ENCODE measurements around the gene CDK5RAP2. TPM values are rescaled to one million over a fixed set of nuclear protein-coding genes. Genes with fewer than 3 reads are reported as not detected.
"Not testable (repeated sequence)": the region's sequence is repeated elsewhere in the genome, so short reads cannot be mapped to it uniquely, and the experiment has no call there.

The CDK5RAP2 gene
- 10 to 100 TPM; 41.6 to 77.2 (median 43.2) TPM for total RNA-seq

DNA sequence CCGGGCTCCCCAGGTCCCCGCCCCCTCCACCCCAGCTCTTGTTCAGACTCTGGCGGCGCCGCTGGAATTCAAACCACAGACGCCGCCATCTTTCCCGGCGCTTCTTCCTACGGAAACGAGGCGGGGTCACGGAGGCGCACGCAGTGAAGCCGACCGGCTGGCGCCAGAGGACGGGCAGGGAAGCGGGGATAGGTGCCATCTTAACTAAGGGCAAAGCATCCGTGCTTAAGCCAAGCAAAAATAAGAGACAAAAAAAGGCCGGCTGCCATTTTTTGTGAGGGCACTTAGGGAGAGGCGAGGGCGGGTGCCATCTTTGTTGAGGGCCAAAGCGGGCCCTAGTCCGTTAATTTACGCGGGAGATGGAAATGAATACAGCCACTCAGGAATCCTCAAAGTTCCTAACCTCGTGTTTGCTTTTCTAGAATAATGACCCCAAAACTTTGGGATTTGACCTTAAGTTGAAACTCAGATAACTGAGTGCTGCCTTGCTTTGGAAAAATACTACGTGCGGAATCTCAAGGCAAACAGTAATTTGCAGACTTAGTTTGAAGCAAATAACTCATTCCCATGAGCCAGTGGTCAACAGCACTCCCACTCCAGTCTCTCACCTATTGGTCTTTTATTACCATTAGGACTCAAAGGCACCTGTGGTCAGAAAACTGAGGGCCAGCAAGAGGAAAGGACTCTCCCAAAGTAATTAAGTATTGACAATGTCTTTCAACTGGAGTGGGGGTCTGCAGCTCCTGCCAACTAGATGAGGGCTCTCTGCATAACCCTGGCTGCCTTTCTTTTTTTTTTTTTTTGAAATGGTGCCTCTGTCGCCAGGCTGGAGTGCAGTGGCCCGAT is at the start of gene CDK5RAP2:
Gene CDK5RAP2, minus strand, starts transcription at position 117 of the 846 bp plus-strand sequence. CDS start 189 bp downstream, outside the sequence.
- peaks cover 0 to 6% of the 10 kb centered on the region in 2 donors for H3K36me3 ChIP-seq
- H3K27me3 ChIP-seq, result no peaks in the 10 kb centered on the region
- peak within 1 kb of the TSS; percentile 54 to 90 for H3K4me3 ChIP-seq
- H3K9me3 ChIP-seq, result no peaks in the 10 kb centered on the region
- peaks cover 6 to 24% (median 10%) of the 10 kb centered on the region in 3 donors for H3K4me1 ChIP-seq
- 20 to 21% methylated on average over 11 to 18 of the region's 33 CpGs for WGBS, 2 donors (ENCODE audit: low coverage in 1 of 2)
- TF ChIP-seq POLR2AphosphoS5 (IDR thresholded peaks at IDR 0.05) (peak; percentile 86), EP300 (IDR thresholded peaks at IDR 0.05) (no peak), POLR2A (IDR thresholded peaks at IDR 0.05) (peak in 1 of 2 donors; percentile 24)
- TF ChIP-seq, protein P1, sequence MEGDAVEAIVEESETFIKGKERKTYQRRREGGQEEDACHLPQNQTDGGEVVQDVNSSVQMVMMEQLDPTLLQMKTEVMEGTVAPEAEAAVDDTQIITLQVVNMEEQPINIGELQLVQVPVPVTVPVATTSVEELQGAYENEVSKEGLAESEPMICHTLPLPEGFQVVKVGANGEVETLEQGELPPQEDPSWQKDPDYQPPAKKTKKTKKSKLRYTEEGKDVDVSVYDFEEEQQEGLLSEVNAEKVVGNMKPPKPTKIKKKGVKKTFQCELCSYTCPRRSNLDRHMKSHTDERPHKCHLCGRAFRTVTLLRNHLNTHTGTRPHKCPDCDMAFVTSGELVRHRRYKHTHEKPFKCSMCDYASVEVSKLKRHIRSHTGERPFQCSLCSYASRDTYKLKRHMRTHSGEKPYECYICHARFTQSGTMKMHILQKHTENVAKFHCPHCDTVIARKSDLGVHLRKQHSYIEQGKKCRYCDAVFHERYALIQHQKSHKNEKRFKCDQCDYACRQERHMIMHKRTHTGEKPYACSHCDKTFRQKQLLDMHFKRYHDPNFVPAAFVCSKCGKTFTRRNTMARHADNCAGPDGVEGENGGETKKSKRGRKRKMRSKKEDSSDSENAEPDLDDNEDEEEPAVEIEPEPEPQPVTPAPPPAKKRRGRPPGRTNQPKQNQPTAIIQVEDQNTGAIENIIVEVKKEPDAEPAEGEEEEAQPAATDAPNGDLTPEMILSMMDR (IDR thresholded peaks at IDR 0.05), result peak in 1 of 4 experiments; percentile 10
- H3K27ac ChIP-seq, result peak within 1 kb of the TSS; percentile 12 to 84 (median 82)
- ATAC-seq, result peak; percentile 99

DNA sequence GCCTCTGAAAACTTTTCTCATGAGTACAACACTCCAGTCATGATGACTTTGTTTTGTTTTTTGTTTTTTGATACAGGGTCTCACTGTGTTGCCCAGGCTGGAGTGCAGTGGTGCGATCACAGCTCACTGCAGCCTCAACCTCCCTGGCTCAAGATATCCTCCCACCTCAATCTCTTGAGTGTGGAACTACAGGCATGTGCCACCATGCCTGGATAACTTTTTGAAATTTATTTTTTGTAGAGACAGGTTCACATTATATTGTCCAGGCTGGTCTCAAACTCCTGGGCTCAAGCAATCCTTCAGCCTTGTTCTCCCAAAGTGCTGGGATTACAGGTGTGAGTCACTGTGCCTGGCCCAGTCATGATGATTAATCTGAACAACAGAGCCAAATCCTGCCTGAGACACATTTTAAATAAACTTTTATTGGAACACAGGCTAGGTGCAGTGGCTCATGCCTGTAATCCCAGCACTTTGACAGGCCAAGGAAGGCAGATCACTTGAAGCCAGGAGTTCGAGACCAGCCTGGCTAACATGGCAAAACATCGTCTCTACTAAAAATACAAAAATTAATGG is 49.0 kb upstream of the CDK5RAP2 start:
- peaks cover 0 to 25% (median 0%) of the 10 kb centered on the region in 3 donors for H3K4me1 ChIP-seq
- H3K27ac ChIP-seq, result peak overlapping the region in 3 of 4 donors; percentile 21 to 23 (median 22)
- peak; percentile 22 for TF ChIP-seq POLR2AphosphoS5 (IDR thresholded peaks at IDR 0.05)
- H3K9me3 ChIP-seq, H3K36me3 ChIP-seq, H3K4me3 ChIP-seq, H3K27me3 ChIP-seq, ATAC-seq: not testable (repeated sequence)
- 76% methylated on average over 3 of the region's 3 CpGs for WGBS, 2 donors (ENCODE audit: low coverage in 1 of 2)

DNA sequence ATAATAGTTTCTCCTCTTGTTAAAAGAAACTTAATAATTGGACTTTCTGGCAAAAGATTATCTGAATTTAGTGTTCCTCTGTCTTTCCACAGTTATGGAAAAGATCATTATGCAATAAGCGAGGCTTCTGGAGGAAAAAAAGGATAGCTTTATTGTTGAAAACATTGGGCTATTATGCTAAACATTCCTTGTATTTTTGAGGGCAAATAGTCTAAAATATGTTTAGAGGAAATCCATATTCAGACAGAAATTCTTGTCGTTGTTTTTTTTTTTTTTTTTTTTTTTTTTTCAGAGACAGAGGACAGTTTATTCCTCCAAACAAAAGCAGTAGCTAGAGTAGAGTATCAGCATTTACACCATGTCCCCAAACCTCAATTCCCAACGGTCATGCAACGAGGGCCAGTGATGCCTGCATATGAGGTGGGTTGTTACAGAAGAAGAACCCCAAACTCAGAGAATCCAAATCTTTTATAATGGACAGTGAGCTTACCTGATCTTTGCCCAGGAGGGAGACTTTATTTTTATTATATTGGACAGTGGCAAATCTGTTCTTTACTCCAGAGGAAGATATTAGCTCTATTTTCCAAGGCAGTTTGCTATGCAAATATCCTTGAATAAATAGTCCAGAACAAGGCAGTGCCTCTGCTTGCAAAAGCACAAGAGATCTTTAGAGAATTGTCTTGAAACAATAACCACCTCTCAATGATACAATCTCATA is 48.4 kb upstream of the CDK5RAP2 start:
- no peak for ATAC-seq
- no peak for TF ChIP-seq EP300 (IDR thresholded peaks at IDR 0.05)
- TF ChIP-seq, protein P1 (IDR thresholded peaks at IDR 0.05), result no peak
- no peak for TF ChIP-seq POLR2AphosphoS5 (IDR thresholded peaks at IDR 0.05)
- no peak for TF ChIP-seq POLR2A (IDR thresholded peaks at IDR 0.05)
- Histone ChIP-seq H3K27me3 (no peaks in the 10 kb centered on the region), H3K4me3 (no peak overlapping the region), H3K9me3 (no peaks in the 10 kb centered on the region), H3K36me3 (no peaks in the 10 kb centered on the region), H3K27ac (peak overlapping the region in 2 of 4 donors; percentile 21 to 22), H3K4me1 (peaks cover 0 to 25% (median 0%) of the 10 kb centered on the region in 3 donors)
- 77 to 80% methylated on average over 4 of the region's 4 CpGs for WGBS, 2 donors (ENCODE audit: low coverage in 1 of 2)

DNA sequence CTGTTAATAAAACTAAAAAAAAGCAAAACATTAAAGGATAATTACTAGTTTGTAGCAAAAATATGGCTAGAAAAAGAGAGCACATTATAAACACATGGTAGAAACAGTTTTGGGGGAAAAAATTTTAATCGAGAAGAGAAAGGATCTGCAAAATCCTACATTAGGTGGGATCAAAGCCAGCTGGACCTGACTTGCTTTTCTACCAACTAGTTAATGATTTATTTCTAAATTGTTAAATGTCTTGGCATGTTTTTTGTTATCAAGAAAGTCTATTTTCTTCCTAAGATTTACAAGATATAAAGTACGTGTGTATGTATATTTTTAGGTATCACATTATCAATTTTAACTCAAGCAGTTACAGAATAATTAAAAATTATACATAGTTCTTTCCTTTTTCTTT is 47.1 kb upstream of the CDK5RAP2 start:
- Histone ChIP-seq H3K4me1 (peaks cover 0 to 25% (median 0%) of the 10 kb centered on the region in 3 donors), H3K27me3 (no peaks in the 10 kb centered on the region), H3K27ac (peak overlapping the region in 1 of 4 donors; percentile 14), H3K9me3 (no peaks in the 10 kb centered on the region), H3K36me3 (peaks cover 0 to under 1% of the 10 kb centered on the region in 2 donors), H3K4me3 (no peak overlapping the region)
- TF ChIP-seq, protein P1 (IDR thresholded peaks at IDR 0.05), result no peak
- TF ChIP-seq POLR2AphosphoS5 (IDR thresholded peaks at IDR 0.05), result no peak
- TF ChIP-seq POLR2A (IDR thresholded peaks at IDR 0.05), result no peak
- no peak for TF ChIP-seq EP300 (IDR thresholded peaks at IDR 0.05)
- 40 to 46% methylated on average over 2 of the region's 2 CpGs for WGBS, 2 donors (ENCODE audit: low coverage in 1 of 2)
- ATAC-seq, result no peak

DNA sequence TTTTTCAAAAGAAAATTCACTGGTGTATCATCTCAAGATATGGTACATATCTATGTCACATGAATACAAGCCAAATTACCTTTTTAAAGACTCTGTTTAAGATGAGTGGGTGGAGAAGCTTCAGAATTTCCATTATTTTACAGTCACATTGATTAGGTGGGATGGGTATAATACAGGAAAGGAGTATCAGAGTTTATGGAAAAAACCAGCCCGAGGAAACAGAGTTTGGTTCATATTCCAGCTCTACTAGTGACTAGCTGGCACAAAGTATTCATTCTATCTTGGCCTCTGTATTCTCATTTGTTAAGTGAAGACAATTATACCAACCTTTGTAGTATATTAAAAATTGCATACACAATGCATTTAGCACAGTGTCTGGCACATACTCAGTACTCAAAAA is 46.5 kb upstream of the CDK5RAP2 start:
- Histone ChIP-seq H3K36me3 (peaks cover 0 to 6% of the 10 kb centered on the region in 2 donors), H3K27me3 (no peaks in the 10 kb centered on the region), H3K4me3 (no peak overlapping the region), H3K4me1 (peaks cover 0 to 25% (median 0%) of the 10 kb centered on the region in 3 donors), H3K9me3 (no peaks in the 10 kb centered on the region), H3K27ac (peak overlapping the region in 1 of 4 donors; percentile 14)
- WGBS, 2 donors (ENCODE audit: low coverage in 1 of 2), result 18 to 58% methylated on average over 1 of the region's 1 CpG
- ATAC-seq, result no peak
- TF ChIP-seq, protein P1 (IDR thresholded peaks at IDR 0.05), result no peak
- no peak for TF ChIP-seq EP300 (IDR thresholded peaks at IDR 0.05)
- no peak for TF ChIP-seq POLR2A (IDR thresholded peaks at IDR 0.05)
- no peak for TF ChIP-seq POLR2AphosphoS5 (IDR thresholded peaks at IDR 0.05)
